Trophoblast cell (in vitro differentiated cells and primary cell): Measurements from ENCODE around the gene ETHE1. TPM values are rescaled to one million over a fixed set of nuclear protein-coding genes. Genes with fewer than 3 reads are reported as not detected.

Experiments used
- DNase-seq, 2 donors: peaks; one replicate each; pipeline ENCODE4 v3.0.0-alpha.2; 2016
- H2AFZ ChIP-seq: 2 replicates; pipeline ENCODE4 v1.6.1; 2013; ENCODE audit warnings: low read length, moderate library complexity, mild to moderate bottlenecking; ENCODE audit not compliant: insufficient read depth, poor library complexity
- H2AK5ac ChIP-seq: 2 replicates; pipeline ENCODE4 v1.6.1; 2013; ENCODE audit warnings: mild to moderate bottlenecking, low read length
- H2BK120ac ChIP-seq: 2 replicates; pipeline ENCODE4 v1.6.1; 2013; ENCODE audit warnings: low read length, mild to moderate bottlenecking, moderate library complexity; ENCODE audit not compliant: insufficient read depth, poor library complexity
- H2BK12ac ChIP-seq: 2 replicates; pipeline ENCODE4 v1.6.1; 2013; ENCODE audit warnings: mild to moderate bottlenecking, low read length, moderate library complexity
- H2BK5ac ChIP-seq: 2 replicates; pipeline ENCODE4 v1.6.1; 2013; ENCODE audit warnings: low read length, low read depth, moderate library complexity, mild to moderate bottlenecking; ENCODE audit not compliant: poor library complexity
- H3K14ac ChIP-seq: 2 replicates; pipeline ENCODE4 v1.6.1; 2013; ENCODE audit warnings: mild to moderate bottlenecking, low read length
- H3K18ac ChIP-seq: 2 replicates; pipeline ENCODE4 v1.6.1; 2013; ENCODE audit warnings: mild to moderate bottlenecking, low read length
- H3K23ac ChIP-seq: 2 replicates; pipeline ENCODE4 v1.6.1; 2013; ENCODE audit warnings: low read length
- H3K27ac ChIP-seq: 2 replicates; pipeline ENCODE4 v1.5.1; 2013; ENCODE audit warnings: low read depth, mild to moderate bottlenecking, inconsistent platforms, low read length, moderate library complexity
- H3K27me3 ChIP-seq: 2 replicates; pipeline ENCODE4 v1.6.1; 2013; ENCODE audit warnings: inconsistent platforms, mild to moderate bottlenecking, low read length, moderate library complexity; ENCODE audit not compliant: insufficient read depth
- H3K36me3 ChIP-seq, 2 experiments: 1 replicate in 1 of 2; 2 replicates in 1 of 2; pipeline ENCODE4 v1.6.1; 2013; ENCODE audit warnings: low read length in 2 of 2, mild to moderate bottlenecking in 2 of 2, moderate library complexity in 1 of 2; ENCODE audit not compliant: insufficient read depth in 2 of 2, control insufficient read depth in 1 of 2
- H3K4ac ChIP-seq: 2 replicates; pipeline ENCODE4 v1.6.1; 2013; ENCODE audit warnings: low read depth, mild to moderate bottlenecking, low read length, moderate library complexity
- H3K4me1 ChIP-seq, 2 experiments: 1 replicate in 1 of 2; 2 replicates in 1 of 2; pipeline ENCODE4 v1.6.1; 2013; ENCODE audit warnings: low read length in 2 of 2, mild to moderate bottlenecking in 2 of 2, moderate library complexity in 1 of 2; ENCODE audit not compliant: insufficient read depth in 2 of 2, control insufficient read depth in 1 of 2
- H3K4me2 ChIP-seq: 2 replicates; pipeline ENCODE4 v1.6.1; 2013; ENCODE audit warnings: inconsistent platforms, mild to moderate bottlenecking, low read length, moderate library complexity
- H3K4me3 ChIP-seq: 2 replicates; pipeline ENCODE4 v1.5.1; 2013; ENCODE audit warnings: mild to moderate bottlenecking, low read depth, low read length, inconsistent platforms
- H3K79me1 ChIP-seq: one replicate; pipeline ENCODE4 v1.6.1; 2013; ENCODE audit warnings: low read length
- H3K79me2 ChIP-seq: 2 replicates; pipeline ENCODE4 v1.6.1; 2013; ENCODE audit warnings: low read length, mild to moderate bottlenecking; ENCODE audit not compliant: control insufficient read depth, insufficient read depth, poor library complexity
- H3K9ac ChIP-seq: 2 replicates; pipeline ENCODE4 v1.6.1; 2013; ENCODE audit warnings: mild to moderate bottlenecking, low read length
- H3K9me3 ChIP-seq: 2 replicates; pipeline ENCODE4 v1.6.1; 2013; ENCODE audit warnings: low read depth, mild to moderate bottlenecking, control low read depth, inconsistent platforms, low read length; ENCODE audit not compliant: insufficient read depth
- H4K12ac ChIP-seq: 2 replicates; pipeline ENCODE4 v1.6.1; 2013; ENCODE audit warnings: low read depth, mild to moderate bottlenecking, low read length, moderate library complexity
- H4K8ac ChIP-seq: 2 replicates; pipeline ENCODE4 v1.6.1; 2013; ENCODE audit warnings: low read depth, mild to moderate bottlenecking, low read length, moderate library complexity
- H4K91ac ChIP-seq: one replicate; pipeline ENCODE4 v1.6.1; 2013; ENCODE audit warnings: low read depth, mild to moderate bottlenecking, low read length, moderate library complexity
- WGBS: extraction: QIAGEN DNeasy Blood & Tissue Kit; methylation state at CpG from one replicate; pipeline ENCODE4 v1.1.7; 2013; ENCODE audit warnings: missing lambda C conversion rate; ENCODE audit not compliant: insufficient read length, insufficient coverage; ENCODE audit errors: extremely low coverage; 5-methylcytosine and 5-hydroxymethylcytosine counted together
- polyA plus RNA-seq: library from polyadenylated mRNA; stranded (reverse); fragments of 200-250 nt; gene quantifications from 2 replicates; pipeline ENCODE4 v1.2.3, GENCODE V29; 2013

Gene ETHE1
- polyA plus RNA-seq = 32.0 and 34.3 TPM in 2 replicates

- whole genome bisulfite sequencing = no CpG with 5 or more reads among the region's 54 CpGs
- H3K18ac ChIP-seq = peak within 1 kb of the TSS; percentile 90
Measured at GRCh38 chr19:43526884-43527859, at the start of gene ETHE1. ETHE1 (minus strand) TSS chr19:43527201; CDS start chr19:43527177, 24 bp downstream.

GRCh38 chr19:43575955-43576878, 49.2 kb upstream of the ETHE1 start:
- peaks cover 2 to 9% of the 10 kb centered on the region in 2 experiments for H3K36me3 ChIP-seq
- H3K4me3 ChIP-seq = peak overlapping the region; percentile 63
- peak overlapping the region; percentile 87 for H4K8ac ChIP-seq
- H3K14ac ChIP-seq = no peak overlapping the region
- no peak overlapping the region for H2BK12ac ChIP-seq
- H3K27ac ChIP-seq = no peak overlapping the region
- peak overlapping the region; percentile 64 for H3K4me2 ChIP-seq
- peak overlapping the region; percentile 3 for H2BK5ac ChIP-seq
- DNase-seq = peak; percentile 23 to 60
- WGBS = no CpG with 5 or more reads among the region's 37 CpGs
- H4K91ac ChIP-seq = peak overlapping the region; percentile 41
- H3K27me3 ChIP-seq = no peaks in the 10 kb centered on the region
- no peaks in the 10 kb centered on the region for H3K9me3 ChIP-seq
- H2AK5ac ChIP-seq = peak overlapping the region; percentile 7
- peak overlapping the region; percentile 54 for H4K12ac ChIP-seq
- no peak overlapping the region for H2BK120ac ChIP-seq
- H3K79me1 ChIP-seq = peaks cover 6% of the 10 kb centered on the region
- peaks cover 3 to 13% of the 10 kb centered on the region in 2 experiments for H3K4me1 ChIP-seq
- H3K79me2 ChIP-seq = peaks cover 4% of the 10 kb centered on the region
- no peak overlapping the region for H3K18ac ChIP-seq
- H3K9ac ChIP-seq = no peak overlapping the region
- peak overlapping the region; percentile 23 for H3K4ac ChIP-seq
- peak overlapping the region; percentile 73 for H2AFZ ChIP-seq
- no peak overlapping the region for H3K23ac ChIP-seq

More at GRCh38 chr19:43526884-43527859, at the start of gene ETHE1:
- peak within 1 kb of the TSS; percentile 84 for H3K4me2 ChIP-seq
- H3K36me3 ChIP-seq = no peaks in the 10 kb centered on the region
- DNase-seq = peak; percentile 53 to 70
- no peak within 1 kb of the TSS for H2BK5ac ChIP-seq
- peak within 1 kb of the TSS; percentile 50 for H4K91ac ChIP-seq
- peak within 1 kb of the TSS; percentile 75 for H3K9ac ChIP-seq
- no peak within 1 kb of the TSS for H3K4ac ChIP-seq
- peaks cover 16 to 19% of the 10 kb centered on the region in 2 experiments for H3K4me1 ChIP-seq
- H2AK5ac ChIP-seq = peak within 1 kb of the TSS; percentile 91
- peak within 1 kb of the TSS; percentile 56 for H2BK120ac ChIP-seq
- H2AFZ ChIP-seq = peak within 1 kb of the TSS; percentile 85
- H3K79me1 ChIP-seq = peaks cover 5% of the 10 kb centered on the region
- H3K9me3 ChIP-seq = no peaks in the 10 kb centered on the region
- peak within 1 kb of the TSS; percentile 83 for H3K14ac ChIP-seq
- H3K27ac ChIP-seq = no peak within 1 kb of the TSS
- H4K12ac ChIP-seq = peak within 1 kb of the TSS; percentile 89
- H2BK12ac ChIP-seq = no peak within 1 kb of the TSS
- no peaks in the 10 kb centered on the region for H3K27me3 ChIP-seq
- H3K23ac ChIP-seq = no peak within 1 kb of the TSS
- H4K8ac ChIP-seq = peak within 1 kb of the TSS; percentile 80
- H3K4me3 ChIP-seq = peak within 1 kb of the TSS; percentile 81
- peaks cover 2% of the 10 kb centered on the region for H3K79me2 ChIP-seq

- peak; percentile 99 for DNase-seq
- Histone ChIP-seq H3K23ac (no peak within 1 kb of the TSS), H3K4me2 (peak within 1 kb of the TSS; percentile 87), H2AFZ (peak within 1 kb of the TSS; percentile 73), H3K14ac (peak within 1 kb of the TSS; percentile 36), H3K9ac (peak within 1 kb of the TSS; percentile 96), H3K79me2 (peaks cover 4% of the 10 kb centered on the region), H4K12ac (peak within 1 kb of the TSS; percentile 66), H4K91ac (peak within 1 kb of the TSS; percentile 54), H3K36me3 (peaks cover 2 to 9% of the 10 kb centered on the region in 2 experiments), H3K4ac (peak within 1 kb of the TSS; percentile 54), H3K4me3 (peak within 1 kb of the TSS; percentile 98), H2AK5ac (peak within 1 kb of the TSS; percentile 7), H3K4me1 (peaks cover 3 to 10% of the 10 kb centered on the region in 2 experiments), H3K27ac (no peak within 1 kb of the TSS), H2BK12ac (no peak within 1 kb of the TSS), H3K9me3 (no peaks in the 10 kb centered on the region), H2BK5ac (peak within 1 kb of the TSS; percentile 10), H3K18ac (peak within 1 kb of the TSS; percentile 52), H2BK120ac (peak within 1 kb of the TSS; percentile 5), H3K79me1 (peaks cover 6% of the 10 kb centered on the region), H4K8ac (peak within 1 kb of the TSS; percentile 87), H3K27me3 (no peaks in the 10 kb centered on the region)
- no CpG with 5 or more reads among the region's 51 CpGs for WGBS
Measured at GRCh38 chr19:43575156-43575950, 48.4 kb upstream of the ETHE1 start, which contains the start of the genes PINLYP and XRCC1. PINLYP (plus strand) TSS chr19:43575801; CDS start chr19:43577192, 1,391 bp downstream. XRCC1 (minus strand) TSS chr19:43575527; CDS start chr19:43575458, 69 bp downstream.
